Measurements from ENCODE around the gene PTPRD.

Gene PTPRD

GRCh38 chr9:8648271-8648845 is 1964.4 kb downstream of the PTPRD start:
- DNase-seq (ENCODE audit: low spot score), result no peak

- no peak for DNase-seq (ENCODE audit: low spot score)
Observed at GRCh38 chr9:8647824-8648223, 1965.0 kb downstream of the PTPRD start.

GRCh38 chr9:8644571-8644970 is 1968.2 kb downstream of the PTPRD start:
- no peak for DNase-seq (ENCODE audit: low spot score)

GRCh38 chr9:8643896-8644295 is 1968.9 kb downstream of the PTPRD start:
- no peak for DNase-seq (ENCODE audit: low spot score)

GRCh38 chr9:8643464-8643863 is 1969.3 kb downstream of the PTPRD start:
- no peak for DNase-seq (ENCODE audit: low spot score)

- DNase-seq (ENCODE audit: low spot score), result no peak
Observed at GRCh38 chr9:8640761-8641160, 1972.0 kb downstream of the PTPRD start.

- no peak for DNase-seq (ENCODE audit: low spot score)
Observed at GRCh38 chr9:8637626-8638025, 1975.2 kb downstream of the PTPRD start.

- DNase-seq (ENCODE audit: low spot score), result no peak
Observed at GRCh38 chr9:8633784-8634183, 1979.0 kb downstream of the PTPRD start.

- DNase-seq (ENCODE audit: low spot score), result no peak
Observed at GRCh38 chr9:8632493-8632892, 1980.3 kb downstream of the PTPRD start.

GRCh38 chr9:8628791-8629190 is 1984.0 kb downstream of the PTPRD start:
- DNase-seq (ENCODE audit: low spot score), result no peak

GRCh38 chr9:8627976-8628679 is 1984.7 kb downstream of the PTPRD start:
- DNase-seq (ENCODE audit: low spot score), result no peak

GRCh38 chr9:8622871-8623270 is 1989.9 kb downstream of the PTPRD start:
- no peak for DNase-seq (ENCODE audit: low spot score)

- no peak for DNase-seq (ENCODE audit: low spot score)
Observed at GRCh38 chr9:8622222-8622802, 1990.5 kb downstream of the PTPRD start.

- no peak for DNase-seq (ENCODE audit: low spot score)
Observed at GRCh38 chr9:8621416-8621815, 1991.4 kb downstream of the PTPRD start.

- DNase-seq (ENCODE audit: low spot score), result no peak
Observed at GRCh38 chr9:8616414-8616813, 1996.4 kb downstream of the PTPRD start.

- no peak for DNase-seq (ENCODE audit: low spot score)
Observed at GRCh38 chr9:8614926-8615440, 1997.8 kb downstream of the PTPRD start.

GRCh38 chr9:8613346-8613825 is 1999.4 kb downstream of the PTPRD start:
- no peak for DNase-seq (ENCODE audit: low spot score)

- no peak for DNase-seq (ENCODE audit: low spot score)
Observed at GRCh38 chr9:8611153-8611552, 2001.6 kb downstream of the PTPRD start.

- DNase-seq (ENCODE audit: low spot score), result no peak
Observed at GRCh38 chr9:8610256-8610655, 2002.5 kb downstream of the PTPRD start.

- DNase-seq (ENCODE audit: low spot score), result no peak
Observed at GRCh38 chr9:8605096-8605495, 2007.7 kb downstream of the PTPRD start.

GRCh38 chr9:8604201-8604600 is 2008.6 kb downstream of the PTPRD start:
- DNase-seq (ENCODE audit: low spot score), result no peak

- DNase-seq (ENCODE audit: low spot score), result no peak
Observed at GRCh38 chr9:8600914-8601680, 2011.7 kb downstream of the PTPRD start.
